Neural crest cell (in vitro differentiated cells): ENCODE data around the gene CDH7. TPM values are rescaled to one million over a fixed set of nuclear protein-coding genes. Genes with fewer than 3 reads are reported as not detected.

Source experiments
- DNase-seq: peaks from one replicate; pipeline ENCODE4 v3.0.0; 2021; ENCODE audit warnings: low read depth, mixed read lengths, low spot score
- H3K27ac Mint-ChIP-seq: one replicate; pipeline ENCODE4 v1.8.0; 2021; ENCODE audit warnings: mild to moderate bottlenecking, mixed read lengths; ENCODE audit not compliant: unreplicated experiment
- H3K27me3 Mint-ChIP-seq: 2 replicates; pipeline ENCODE4 v1.8.0; 2021; ENCODE audit warnings: low read depth, mild to moderate bottlenecking, mixed read lengths
- H3K36me3 Mint-ChIP-seq: 2 replicates; pipeline ENCODE4 v1.8.0; 2021; ENCODE audit warnings: low read depth, mild to moderate bottlenecking, mixed read lengths
- H3K4me1 Mint-ChIP-seq: 2 replicates; pipeline ENCODE4 v1.8.0; 2021; ENCODE audit warnings: mixed read lengths
- H3K4me3 Mint-ChIP-seq: one replicate; pipeline ENCODE4 v1.8.0; 2021; ENCODE audit warnings: mild to moderate bottlenecking, mixed read lengths
- H3K9me3 Mint-ChIP-seq: 2 replicates; pipeline ENCODE4 v1.8.0; 2021; ENCODE audit warnings: mixed read lengths
- CTCF ChIP-seq: fragments of 200-600 bp; sonication (generic); conservative IDR thresholded peaks from 2 replicates; pipeline ENCODE4 v1.5.0; 2021; ENCODE audit warnings: antibody characterized with exemption, mild to moderate bottlenecking
- total RNA-seq: library from RNA; stranded (reverse); gene quantifications from 2 replicates; pipeline ENCODE4 v1.2.1, GENCODE V29; 2021

CDH7 gene
- total RNA-seq, 1 donor from 2014 or later: 7.3 TPM

DNA sequence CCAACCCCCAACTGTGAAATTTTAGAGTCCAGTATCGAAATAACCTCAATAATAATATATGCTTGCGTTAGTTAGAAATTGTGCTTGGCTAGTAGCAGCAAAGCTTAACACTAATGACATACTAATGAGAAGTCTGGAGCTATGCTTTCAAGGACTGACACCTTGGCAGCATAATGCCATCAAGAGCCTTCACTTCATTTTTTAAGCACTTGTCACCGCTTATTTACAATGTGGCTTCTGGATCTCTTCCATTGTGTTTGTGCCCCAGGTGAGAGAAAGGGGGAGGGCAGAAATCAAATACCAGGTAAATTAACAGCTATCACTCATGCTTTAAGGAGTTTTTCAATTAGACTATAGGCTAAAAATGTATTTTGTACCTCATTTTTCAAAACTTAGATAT lies 101.5 kb downstream of the CDH7 start:
- Mint-ChIP-seq H3K4me3 (no peak overlapping the region), H3K27me3 (no peaks in the 10 kb centered on the region), H3K4me1 (no peaks in the 10 kb centered on the region), H3K36me3 (no peaks in the 10 kb centered on the region), H3K27ac (no peak overlapping the region), H3K9me3 (no peaks in the 10 kb centered on the region)
- TF ChIP-seq CTCF: no peak
- no peak for DNase-seq

DNA sequence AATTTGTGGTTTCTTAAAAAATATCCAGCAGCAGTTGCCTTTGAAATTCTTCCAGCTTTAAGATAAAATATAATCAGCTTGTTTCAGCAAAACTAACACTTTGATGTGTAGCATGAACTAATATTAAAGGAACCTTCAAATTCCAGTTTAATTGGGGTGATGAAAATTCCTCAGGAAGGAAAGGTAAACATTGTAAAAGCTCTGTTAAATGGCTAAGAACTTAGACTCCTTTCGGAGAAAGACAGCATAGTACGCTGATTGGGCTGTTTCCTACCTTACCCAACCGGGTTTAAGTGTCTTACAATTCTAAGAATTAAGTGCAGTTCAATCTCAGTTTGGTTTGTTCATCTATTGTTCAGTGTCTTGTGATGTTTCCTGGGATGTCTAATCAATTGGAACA lies 108.3 kb downstream of the CDH7 start:
- H3K4me1 Mint-ChIP-seq: no peaks in the 10 kb centered on the region

GRCh38 chr18:65869527-65869926 lies 118.7 kb downstream of the CDH7 start:
- Mint-ChIP-seq H3K36me3 (peaks cover 6% of the 10 kb centered on the region), H3K4me3 (no peak overlapping the region), H3K4me1 (no peaks in the 10 kb centered on the region), H3K9me3 (peaks cover 2% of the 10 kb centered on the region), H3K27ac (no peak overlapping the region), H3K27me3 (no peaks in the 10 kb centered on the region)
- TF ChIP-seq CTCF: no peak
- DNase-seq: no peak

More for the DNA sequence above, 108.3 kb downstream of the CDH7 start:
- DNase-seq: no peak
- Mint-ChIP-seq H3K27ac (no peak overlapping the region), H3K4me3 (no peak overlapping the region), H3K27me3 (no peaks in the 10 kb centered on the region), H3K9me3 (no peaks in the 10 kb centered on the region), H3K36me3 (no peaks in the 10 kb centered on the region)
- TF ChIP-seq CTCF: no peak

DNA sequence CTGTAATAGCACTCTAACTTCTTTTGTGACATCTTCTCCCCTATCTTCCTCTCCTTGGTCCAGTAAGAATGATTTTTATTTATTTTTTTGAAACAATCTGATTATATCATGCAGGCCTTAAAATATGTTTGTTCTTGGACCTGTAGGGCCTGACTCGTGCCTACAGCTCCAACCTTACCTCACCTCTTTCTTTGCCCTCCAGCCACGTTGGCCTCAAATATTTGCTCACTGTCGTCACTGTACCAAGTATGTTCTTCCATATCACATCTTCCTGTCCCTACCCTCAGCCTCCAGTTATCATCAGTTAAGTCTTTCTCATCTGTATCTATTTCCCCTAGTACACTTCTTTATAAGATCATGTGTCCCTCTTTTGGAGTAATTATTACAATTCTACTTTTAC lies 125.5 kb downstream of the CDH7 start:
- H3K36me3 Mint-ChIP-seq: peaks cover 2% of the 10 kb centered on the region
- no peaks in the 10 kb centered on the region for H3K4me1 Mint-ChIP-seq
- TF ChIP-seq CTCF: no peak
- H3K9me3 Mint-ChIP-seq: peaks cover under 1% of the 10 kb centered on the region
- H3K27ac Mint-ChIP-seq: no peak overlapping the region
- no peaks in the 10 kb centered on the region for H3K27me3 Mint-ChIP-seq
- DNase-seq: no peak
- no peak overlapping the region for H3K4me3 Mint-ChIP-seq

DNA sequence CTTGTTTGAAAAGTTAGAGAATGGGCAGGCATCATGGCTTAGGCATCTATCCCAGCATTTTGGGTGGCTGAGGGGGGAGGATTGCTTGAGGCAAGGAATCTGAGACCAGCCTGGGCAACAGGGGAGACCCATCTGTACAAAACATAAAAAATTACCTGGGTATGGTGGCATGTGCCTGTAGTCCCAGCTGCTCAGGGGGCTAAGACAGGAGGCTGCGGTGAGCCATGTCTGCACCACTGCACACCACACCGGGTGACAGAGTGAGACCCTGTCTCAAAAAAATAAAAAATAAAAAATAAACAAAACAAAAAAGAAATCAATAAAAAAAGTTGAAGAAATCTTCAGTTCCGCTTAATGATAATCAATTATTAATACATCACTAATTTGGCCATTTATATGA lies 146.5 kb downstream of the CDH7 start:
- Mint-ChIP-seq H3K36me3 (no peaks in the 10 kb centered on the region), H3K4me3 (no peak overlapping the region), H3K4me1 (peaks cover 11% of the 10 kb centered on the region), H3K27ac (no peak overlapping the region), H3K9me3 (no peaks in the 10 kb centered on the region), H3K27me3 (no peaks in the 10 kb centered on the region)
- no peak for DNase-seq
- TF ChIP-seq CTCF: no peak

- no peak for TF ChIP-seq CTCF
- no peak for DNase-seq
- peaks cover 16% of the 10 kb centered on the region for H3K4me1 Mint-ChIP-seq
- no peak overlapping the region for H3K27ac Mint-ChIP-seq
- no peaks in the 10 kb centered on the region for H3K27me3 Mint-ChIP-seq
- H3K36me3 Mint-ChIP-seq: no peaks in the 10 kb centered on the region
- no peaks in the 10 kb centered on the region for H3K9me3 Mint-ChIP-seq
- H3K4me3 Mint-ChIP-seq: no peak overlapping the region
Measured at GRCh38 chr18:65901522-65901921, 150.7 kb downstream of the CDH7 start.
